Endothelial cell of umbilical vein (primary cell): Measurements from ENCODE around the gene HDHD2. TPM values are rescaled to one million over a fixed set of nuclear protein-coding genes. Genes with fewer than 3 reads are reported as not detected.

ENCODE experiments used
- BruUV-seq: library from RNA; stranded (reverse); fragments of 400-500 nt; replicated peaks from 2 replicates; lab custom pipeline; 2021; lab: Mats Ljungman, UMichigan
- CTCF ChIA-PET: fragments of 300-600, 350-600 bp; sonication (Branson Sonifier 250); formaldehyde crosslinking; loops from one replicate; lab custom pipeline; 2021; ENCODE audit warnings: antibody characterized with exemption, inconsistent platforms; lab: Charles Lee
- POLR2A ChIA-PET: fragments of 300-600, 350-600 bp; sonication (Branson Sonifier 250); formaldehyde crosslinking; loops from one replicate; lab custom pipeline; 2021; ENCODE audit warnings: antibody characterized with exemption, inconsistent platforms; lab: Charles Lee
- DNase-seq: peaks from one replicate; pipeline ENCODE4 v3.0.0-alpha.2; 2011; ENCODE audit warnings: low read depth, low spot score
- FAIRE-seq: peaks from 2 replicates; lab custom pipeline; 2011; peaks lifted over from hg19 to GRCh38; lab: Jason Lieb, UNC
- H2AFZ ChIP-seq: 2 replicates; pipeline ENCODE4 v1.6.0; 2012; ENCODE audit warnings: low read depth, low read length, control low read depth, inconsistent platforms
- H3K27ac ChIP-seq: 2 replicates; pipeline ENCODE4 v1.5.1; 2011; ENCODE audit warnings: low read depth, mild to moderate bottlenecking, control low read depth, low read length, moderate library complexity; ENCODE audit not compliant: insufficient read depth
- H3K27me3 ChIP-seq, 2 experiments: 2 replicates each; pipeline versions ENCODE4 v1.6.0 to v1.6.1; 2011; ENCODE audit warnings: low read length in 2 of 2, mixed read lengths in 1 of 2; ENCODE audit not compliant: control insufficient read depth in 2 of 2, insufficient read depth in 2 of 2
- H3K36me3 ChIP-seq, 2 experiments: 2 replicates in 1 of 2; 3 replicates in 1 of 2; pipeline ENCODE4 v1.5.1; 2011; ENCODE audit warnings: low read length in 2 of 2, mild to moderate bottlenecking in 1 of 2, moderate library complexity in 1 of 2; ENCODE audit not compliant: control insufficient read depth in 2 of 2, insufficient read depth in 2 of 2; ENCODE audit errors: extremely low read depth in 1 of 2
- H3K4me1 ChIP-seq: 3 replicates; pipeline ENCODE4 v1.5.1; 2011; ENCODE audit warnings: mild to moderate bottlenecking, low read length; ENCODE audit not compliant: control insufficient read depth, insufficient read depth; ENCODE audit errors: extremely low read depth
- H3K4me2 ChIP-seq: 2 replicates; pipeline ENCODE4 v1.6.1; 2011; ENCODE audit warnings: low read length, control low read depth, mixed read lengths; ENCODE audit not compliant: insufficient read depth
- H3K4me3 ChIP-seq, 3 experiments: fragments of 200-600 bp in 1 of 3; sonication (generic), shearing (Covaris generic) in 1 of 3; replicated peaks in 1 of 3; 2 replicates each; pipeline ENCODE4 v1.5.1; 2011 to 2016; ENCODE audit warnings: control low read depth in 3 of 3, low read length in 3 of 3, mild to moderate bottlenecking in 2 of 3, inconsistent platforms in 1 of 3, low read depth in 1 of 3, moderate library complexity in 1 of 3; ENCODE audit not compliant: insufficient read depth in 1 of 3
- H3K79me2 ChIP-seq: 2 replicates; pipeline ENCODE4 v1.6.0; 2012; ENCODE audit warnings: low read length, inconsistent platforms; ENCODE audit not compliant: control insufficient read depth, insufficient read depth
- H3K9ac ChIP-seq: replicated peaks from 2 replicates; pipeline ENCODE3; 2011; ENCODE audit warnings: low read length, control low read depth; ENCODE audit not compliant: insufficient read depth; ENCODE audit errors: extremely low read depth
- H3K9me1 ChIP-seq: replicated peaks from 3 replicates; pipeline ENCODE4 v1.6.0; 2011; ENCODE audit warnings: mild to moderate bottlenecking, low read length; ENCODE audit not compliant: control insufficient read depth, insufficient read depth; ENCODE audit errors: extremely low read depth
- H3K9me3 ChIP-seq: replicated peaks from 2 replicates; pipeline ENCODE4 v1.5.1; 2012; ENCODE audit warnings: low read length, inconsistent platforms; ENCODE audit not compliant: control insufficient read depth, insufficient read depth
- H4K20me1 ChIP-seq: replicated peaks from 2 replicates; pipeline ENCODE3; 2011; ENCODE audit warnings: mild to moderate bottlenecking, low read length; ENCODE audit not compliant: control insufficient read depth, insufficient read depth; ENCODE audit errors: extremely low read depth
- CTCF ChIP-seq, 2 donors: IDR thresholded peaks; 1 replicate in 1 of 2; 2 replicates in 1 of 2; pipeline ENCODE4 v1.5.1; 2011; ENCODE audit warnings: low read length in 2 of 2, mild to moderate bottlenecking in 2 of 2, moderate library complexity in 2 of 2, control low read depth in 1 of 2, inconsistent platforms in 1 of 2, low read depth in 1 of 2; ENCODE audit not compliant: insufficient read depth in 1 of 2; ENCODE audit errors: extremely low read depth in 1 of 2
- EZH2 ChIP-seq: IDR thresholded peaks from 2 replicates; pipeline ENCODE4 v1.6.1; 2012; ENCODE audit warnings: borderline replicate concordance, low read depth, mild to moderate bottlenecking, moderate library complexity, low read length, inconsistent platforms; ENCODE audit not compliant: severe bottlenecking
- FOS ChIP-seq: IDR thresholded peaks from 2 replicates; pipeline ENCODE4 v1.6.1; 2011; ENCODE audit warnings: mild to moderate bottlenecking, low read length, moderate library complexity, borderline replicate concordance; ENCODE audit not compliant: insufficient read depth
- GATA2 ChIP-seq: IDR thresholded peaks from 2 replicates; pipeline ENCODE4 v1.7.0; 2011; ENCODE audit warnings: low read depth, mild to moderate bottlenecking, moderate library complexity, mixed read lengths, low read length; ENCODE audit not compliant: insufficient read length, insufficient read depth
- JUN ChIP-seq: IDR thresholded peaks from 2 replicates; pipeline ENCODE4 v1.6.1; 2011; ENCODE audit warnings: borderline replicate concordance, low read depth; ENCODE audit not compliant: insufficient read length, insufficient read depth
- MAX ChIP-seq: IDR thresholded peaks from 2 replicates; pipeline ENCODE4 v1.6.1; 2011; ENCODE audit not compliant: insufficient read depth, insufficient read length
- MYC ChIP-seq: IDR thresholded peaks from one replicate; pipeline ENCODE4 v1.6.1; 2011; ENCODE audit warnings: mild to moderate bottlenecking, low read depth, low read length
- POLR2A ChIP-seq: IDR thresholded peaks from 2 replicates; pipeline ENCODE4 v1.6.1; 2012; ENCODE audit warnings: low read depth, mild to moderate bottlenecking, control low read depth, low read length
- POLR2AphosphoS5 ChIP-seq: IDR thresholded peaks from 2 replicates; pipeline ENCODE4 v1.6.1; 2012; ENCODE audit warnings: low read depth, mild to moderate bottlenecking, control low read depth, low read length, moderate library complexity; ENCODE audit not compliant: insufficient read depth
- dilution Hi-C: fragments of 300-500 bp; cut with MboI; formaldehyde crosslinking; loops from one replicate; pipeline ENCODE4 v1.15.0; 2019; ENCODE audit warnings: low sequenced_read_pairs; ENCODE audit not compliant: extremely low pct_ligation_motif_present
- intact Hi-C: fragments of 100-400 bp; cut with micrococcal nuclease; formaldehyde crosslinking; loops from one replicate; pipeline ENCODE4 v1.10.0; 2022
- polyA plus RNA-seq, 4 experiments: library from polyadenylated mRNA; depleted of rRNA in 3 of 4; stranded (reverse) in 3 of 4; unstranded in 1 of 4; fragments of >200 nt; gene quantifications; 2 replicates each; pipeline versions ENCODE4 v1.2.1 to v1.2.3, GENCODE V29; 2011 to 2012; ENCODE audit warnings: missing spikeins in 1 of 4
- total RNA-seq: library from RNA; stranded (reverse); gene quantifications from 2 replicates; pipeline ENCODE4 v1.2.3, GENCODE V29; 2021

Gene HDHD2
- total and polyA plus RNA-seq, 2 donors (not counting 3 experiments of a cell fraction or from before 2014, with no cell fraction given), result 3.5 to 18.7 TPM

- H4K20me1 ChIP-seq, result no peaks in the 10 kb centered on the region
- TF ChIP-seq MAX (no peak), EZH2 (no peak), POLR2AphosphoS5 (no peak), MYC (no peak), FOS (no peak), POLR2A (no peak), GATA2 (no peak), CTCF (IDR thresholded peaks at IDR 0.05; ENCODE audit: extremely low read depth in 1 of 2, insufficient read depth in 1 of 2, low read depth in 1 of 2, low read length in 2 of 2) (no peak), JUN (no peak)
- no peaks in the 10 kb centered on the region for H3K36me3 ChIP-seq
- dilution Hi-C loops, result no loop called here
- no peak overlapping the region for H2AFZ ChIP-seq
- no TSS peak for BruUV-seq
- ChIA-PET CTCF (interaction anchor here (1.6 kb wide), 1 partner anchor 25 kb away, joined by 4 read pairs; no protein-coding TSS in a partner anchor), POLR2A (no interaction called here)
- H3K79me2 ChIP-seq, result peaks cover 16% of the 10 kb centered on the region
- no peak overlapping the region for H3K4me2 ChIP-seq
- H3K9ac ChIP-seq, result no peak overlapping the region
- intact Hi-C loops, result no loop called here
- H3K27me3 ChIP-seq, result peaks cover 3% of the 10 kb centered on the region in 2 experiments
- FAIRE-seq (no peak), DNase-seq (no peak)
- no peak overlapping the region for H3K27ac ChIP-seq
- no peaks in the 10 kb centered on the region for H3K9me3 ChIP-seq
- H3K4me3 ChIP-seq, result no peak overlapping the region
- peaks cover 4% of the 10 kb centered on the region for H3K9me1 ChIP-seq
- H3K4me1 ChIP-seq, result peaks cover 8% of the 10 kb centered on the region
Observed at GRCh38 chr18:47179520-47179919, 29.2 kb upstream of the HDHD2 start.
